Measurements from ENCODE around the gene CCT2.

The CCT2 gene

GRCh38 chr12:69645031-69645430 lies 59.8 kb downstream of the CCT2 start:
- no peak for DNase-seq

- no peak for DNase-seq
Measured at GRCh38 chr12:69647178-69647577, 61.9 kb downstream of the CCT2 start.

DNA sequence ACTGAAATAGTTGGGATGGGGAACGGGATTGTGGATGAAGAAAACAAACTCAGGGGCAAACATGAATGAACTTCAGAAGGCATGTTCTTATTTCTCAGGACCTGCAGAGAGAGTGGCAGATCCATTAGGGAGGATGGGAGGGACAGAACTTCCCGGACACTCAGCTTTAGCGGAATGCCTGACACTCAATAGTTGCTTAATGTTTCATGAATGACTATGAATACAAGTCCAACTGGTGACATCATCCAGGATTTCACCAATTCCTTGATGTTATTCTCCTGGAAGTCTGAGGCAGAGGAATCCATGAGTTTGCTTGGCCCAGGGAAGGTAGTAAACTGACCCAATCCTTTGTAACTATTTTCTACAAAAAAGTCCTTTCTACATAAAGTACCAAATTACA lies 63.2 kb downstream of the CCT2 start:
- DNase-seq = no peak

DNA sequence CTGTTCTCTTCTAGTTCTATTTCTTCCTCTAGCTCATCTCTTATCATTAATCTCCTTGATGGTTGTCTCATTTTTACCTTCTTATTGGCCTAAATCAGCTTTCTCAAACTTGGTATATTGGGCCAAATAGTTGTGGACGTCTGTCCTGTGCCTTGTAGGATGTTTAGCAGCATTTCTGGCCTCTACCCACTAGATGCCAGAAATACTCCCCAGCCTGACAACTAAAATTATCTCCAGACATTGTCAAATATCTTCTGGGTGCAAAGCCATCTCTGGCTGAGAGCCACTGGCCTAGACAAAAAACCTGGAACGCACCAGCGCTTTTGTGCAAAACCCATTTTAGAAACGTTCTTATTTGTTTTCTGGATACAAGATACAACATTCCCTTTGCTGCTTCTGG lies 64.3 kb downstream of the CCT2 start:
- no peak for DNase-seq

All from DMS 273 treated with DMSO at 0.1 percent for 48 hours (cell line).